Brain microvascular endothelial cell (primary cell): Measurements from ENCODE around the gene RAB40C.

Experiments
- DNase-seq: peaks from one replicate; pipeline ENCODE4 v3.0.0-alpha.2; 2020
- H3K27ac ChIP-seq: fragments of 250-450 bp; sonication (Bioruptor Pico); 2 replicates; pipeline ENCODE4 v1.5.1; 2020; ENCODE audit warnings: mild to moderate bottlenecking, moderate library complexity
- H3K27me3 ChIP-seq: fragments of 250-450 bp; sonication (Bioruptor Pico); replicated peaks from 2 replicates; pipeline ENCODE4 v1.5.1; 2020; ENCODE audit warnings: mild to moderate bottlenecking
- H3K36me3 ChIP-seq: fragments of 250-450 bp; sonication (Bioruptor Pico); replicated peaks from 2 replicates; pipeline ENCODE4 v1.5.1; 2020; ENCODE audit warnings: mild to moderate bottlenecking
- H3K4me3 ChIP-seq: 2 replicates; pipeline ENCODE4 v1.5.1; 2011; ENCODE audit warnings: low read depth, mild to moderate bottlenecking, control low read depth, low read length, moderate library complexity
- CTCF ChIP-seq: IDR thresholded peaks from 2 replicates; pipeline ENCODE4 v1.5.1; 2011; ENCODE audit warnings: low read depth, mild to moderate bottlenecking, moderate library complexity, low read length, control low read depth, inconsistent platforms; ENCODE audit errors: missing control alignments
- in situ Hi-C: cut with HindIII; loops from 2 replicates; pipeline ENCODE4 v1.10.0; 2017; ENCODE audit warnings: low sequenced_read_pairs, low pct_ligation_motif_present

The RAB40C gene

GRCh38 chr16:603933-604332, 14.1 kb downstream of the RAB40C start:
- no peak overlapping the region for H3K4me3 ChIP-seq
- in situ Hi-C loops, result no loop called here
- TF ChIP-seq CTCF, result no peak
- H3K36me3 ChIP-seq, result no peaks in the 10 kb centered on the region
- H3K27me3 ChIP-seq, result no peaks in the 10 kb centered on the region
- DNase-seq, result no peak
- H3K27ac ChIP-seq, result no peak overlapping the region

- no peak for TF ChIP-seq CTCF
- in situ Hi-C loops, result no loop called here
- no peaks in the 10 kb centered on the region for H3K27me3 ChIP-seq
- no peak overlapping the region for H3K27ac ChIP-seq
- no peak overlapping the region for H3K4me3 ChIP-seq
- DNase-seq, result no peak
- H3K36me3 ChIP-seq, result no peaks in the 10 kb centered on the region
Measured at GRCh38 chr16:606656-607307, 16.9 kb downstream of the RAB40C start.

DNA sequence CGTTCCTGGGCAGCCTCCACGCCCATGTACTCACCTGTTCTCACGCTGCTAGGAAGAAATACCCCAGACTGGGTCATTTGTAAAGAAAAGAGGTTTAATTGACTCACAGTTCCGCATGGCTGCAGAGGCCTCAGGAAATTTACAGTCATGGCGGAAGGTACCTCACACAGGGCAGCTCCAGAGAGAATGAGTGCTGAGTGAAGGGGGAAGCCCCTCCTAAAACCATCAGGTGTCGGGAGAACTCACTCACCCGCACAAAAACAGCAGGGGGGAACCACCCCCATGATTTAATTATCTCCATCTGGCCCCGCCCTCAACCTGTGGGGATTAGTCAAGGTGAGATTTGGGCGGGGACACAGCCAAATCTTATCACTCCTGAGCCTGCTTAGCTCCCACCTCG, 18.2 kb downstream of the RAB40C start:
- DNase-seq, result no peak
- H3K36me3 ChIP-seq, result no peaks in the 10 kb centered on the region
- in situ Hi-C loops, result no loop called here
- no peak overlapping the region for H3K27ac ChIP-seq
- H3K27me3 ChIP-seq, result no peaks in the 10 kb centered on the region
- H3K4me3 ChIP-seq, result no peak overlapping the region
- no peak for TF ChIP-seq CTCF

DNA sequence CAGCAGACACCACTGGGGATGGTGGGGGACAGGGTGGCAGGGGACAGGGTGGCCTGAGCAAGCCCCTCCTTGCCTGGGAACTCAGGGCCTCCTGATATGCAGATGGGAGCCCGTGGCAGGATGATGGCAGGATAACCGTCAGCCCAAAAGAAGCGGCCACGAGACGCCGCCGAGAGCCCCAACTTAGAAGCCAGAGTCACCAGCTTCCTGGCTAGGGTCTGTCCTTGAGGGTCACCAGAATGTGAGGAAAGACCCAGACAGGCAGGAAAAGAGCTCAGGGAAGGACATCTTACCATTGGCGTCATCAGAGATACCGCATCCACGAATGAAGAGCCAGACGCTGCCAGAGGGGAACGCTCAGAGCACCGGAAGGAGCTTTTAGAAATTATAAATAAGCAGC, 19.4 kb downstream of the RAB40C start:
- in situ Hi-C loops, result no loop called here
- no peak for TF ChIP-seq CTCF

GRCh38 chr16:609984-610383, 20.1 kb downstream of the RAB40C start:
- Histone ChIP-seq H3K36me3 (no peaks in the 10 kb centered on the region), H3K27me3 (no peaks in the 10 kb centered on the region), H3K27ac (no peak overlapping the region), H3K4me3 (no peak overlapping the region)
- no peak for DNase-seq
- in situ Hi-C loops, result no loop called here
- TF ChIP-seq CTCF, result no peak

More for the DNA sequence above, 19.4 kb downstream of the RAB40C start:
- no peak overlapping the region for H3K27ac ChIP-seq
- no peak for DNase-seq
- H3K36me3 ChIP-seq, result no peaks in the 10 kb centered on the region
- H3K4me3 ChIP-seq, result no peak overlapping the region
- H3K27me3 ChIP-seq, result no peaks in the 10 kb centered on the region
